Measurements from ENCODE around the gene ACTMAP.

- TF ChIP-seq CTCF (conservative IDR thresholded peaks at IDR 0.05; ENCODE audit: low read length), result no peak
- TF ChIP-seq EZH2phosphoT487 (IDR thresholded peaks at IDR 0.05; ENCODE audit: borderline replicate concordance), result no peak
Measured at GRCh38 chr19:40739030-40739839, 11.0 kb downstream of the ACTMAP start.

All from Loucy (cell line).